ENCODE data around the gene ADAM19. TPM values are rescaled to one million over a fixed set of nuclear protein-coding genes. Genes with fewer than 3 reads are reported as not detected.
"Not testable (repeated sequence)": the region's sequence is repeated elsewhere in the genome, so short reads cannot be mapped to it uniquely, and the experiment has no call there.

The ADAM19 gene
- total RNA-seq, 1 donor from 2014 or later, result 2.9 TPM

DNA sequence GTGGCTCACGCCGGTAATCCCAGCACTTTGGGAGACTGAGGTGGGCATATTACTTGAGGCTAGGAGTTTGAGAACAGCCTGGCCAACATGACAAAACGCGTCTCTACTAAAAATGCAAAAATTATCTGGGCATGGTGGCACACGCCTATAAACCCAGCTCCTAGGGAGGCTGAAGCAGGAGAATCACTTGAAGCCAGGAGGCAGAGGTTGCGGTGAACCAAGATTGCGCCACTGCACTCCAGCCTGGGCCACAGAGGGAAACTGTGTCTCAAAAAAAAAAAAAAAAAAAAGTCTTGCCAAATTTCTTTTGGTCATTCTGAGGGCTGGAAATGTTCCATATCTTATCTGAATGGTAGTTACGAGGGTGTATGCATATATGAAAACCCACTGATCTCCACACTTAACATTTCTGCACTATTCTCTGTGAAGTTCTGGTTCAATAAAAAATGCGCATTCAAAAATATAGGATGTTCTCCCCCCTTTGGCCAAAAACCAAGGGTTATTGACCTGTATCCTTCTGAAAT, 129.1 kb downstream of the ADAM19 start:
- ATAC-seq (no peak), DNase-seq (ENCODE audit: low spot score) (no peak)

DNA sequence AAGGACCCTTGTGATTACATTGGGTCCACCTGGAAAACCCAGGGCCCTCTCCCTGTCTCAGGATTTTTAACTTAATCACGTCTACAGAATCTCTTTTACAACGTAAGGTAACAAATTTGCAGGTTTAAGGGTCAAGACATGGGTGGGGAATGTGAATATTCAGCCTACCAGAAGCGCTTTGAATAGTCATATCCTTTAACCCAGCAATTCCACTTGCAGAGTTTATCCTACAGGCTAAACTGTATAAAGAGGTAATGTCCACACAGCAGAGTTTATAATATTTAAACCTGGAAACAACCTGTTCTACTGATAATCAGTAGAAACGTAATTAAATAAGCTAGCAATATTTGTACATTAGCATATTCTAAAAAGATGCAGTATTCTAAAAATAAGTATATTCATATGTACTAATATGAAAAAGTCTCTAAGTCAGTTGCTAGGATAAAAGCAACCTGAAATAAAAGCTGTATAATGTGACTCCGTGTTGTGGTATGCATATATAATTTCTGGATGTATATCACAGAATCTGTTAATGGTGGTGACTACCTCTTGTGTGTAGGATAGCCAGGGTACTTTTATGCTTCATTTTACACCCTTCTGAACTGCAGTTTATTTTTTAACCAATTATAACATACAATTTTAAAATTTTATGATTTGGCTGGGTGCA, 129.7 kb downstream of the ADAM19 start:
- ATAC-seq, result no peak
- DNase-seq (ENCODE audit: low spot score), result no peak

DNA sequence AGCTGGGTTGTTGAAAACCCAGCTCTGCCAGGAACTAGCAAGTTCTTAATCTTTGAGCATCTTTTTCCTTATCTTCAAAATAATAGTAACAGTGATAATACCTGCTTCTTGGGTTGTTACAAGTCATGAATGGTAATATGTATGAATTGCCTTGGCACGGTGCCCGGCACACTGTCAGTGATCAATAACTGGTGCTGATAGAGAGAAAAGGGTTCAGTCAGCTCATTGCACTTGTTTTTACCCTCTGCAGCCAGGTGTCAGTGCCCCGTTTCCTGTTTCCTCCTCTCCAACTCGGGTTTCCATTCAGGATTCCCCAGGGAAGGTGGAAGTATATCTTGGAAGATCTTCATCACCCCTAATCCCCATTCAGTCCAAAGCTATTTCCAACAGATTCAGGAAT, 131.4 kb downstream of the ADAM19 start:
- DNase-seq (ENCODE audit: low spot score), result no peak
- ATAC-seq, result no peak

DNA sequence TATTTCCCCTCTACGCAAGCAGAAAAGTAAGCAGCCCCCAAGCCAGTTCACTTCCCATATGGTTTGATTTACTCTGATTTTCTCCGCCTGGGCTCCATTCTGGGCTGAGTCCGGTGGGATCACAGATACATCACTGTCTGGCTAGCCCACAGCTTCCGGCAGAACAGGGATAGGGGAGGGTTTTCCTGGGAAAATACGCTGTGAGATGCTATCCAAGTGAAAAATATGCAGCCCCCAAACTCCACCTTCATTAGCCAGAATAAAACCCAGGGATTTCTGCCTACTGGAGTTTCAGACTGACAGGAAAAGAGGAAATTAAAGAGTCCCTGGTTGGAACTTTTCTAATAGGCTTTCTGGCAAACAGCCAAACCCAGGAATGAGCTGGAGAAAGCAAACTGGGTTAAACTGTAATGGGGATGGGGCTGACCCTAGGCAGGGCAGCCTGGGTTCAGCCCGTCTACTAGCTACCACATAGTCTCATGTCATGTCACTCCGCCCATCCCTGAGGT, 132.5 kb downstream of the ADAM19 start:
- ATAC-seq (no peak), DNase-seq (ENCODE audit: low spot score) (no peak)

DNA sequence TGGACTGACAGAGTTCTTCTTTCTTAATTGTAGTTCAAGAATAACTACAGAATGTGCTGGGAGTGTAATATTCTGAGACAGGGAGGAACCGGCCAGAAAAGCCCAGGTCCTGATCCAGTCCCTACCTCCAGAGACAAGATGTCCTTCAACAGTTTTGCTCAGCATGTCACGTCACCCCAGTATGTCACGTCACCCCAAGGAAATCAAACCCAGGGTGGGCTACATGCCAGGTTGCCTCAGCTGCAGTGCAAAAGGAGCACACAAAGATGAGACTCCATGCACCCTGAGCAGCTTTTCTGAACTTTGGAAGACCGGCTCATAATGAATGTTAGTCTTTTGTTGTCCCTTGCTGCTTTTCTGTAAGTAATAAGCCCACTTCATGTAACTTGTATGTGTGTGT, 141.5 kb downstream of the ADAM19 start:
- no peak for ATAC-seq
- DNase-seq (ENCODE audit: low spot score), result no peak

- ATAC-seq, result peak; percentile 96
- no peak for DNase-seq (ENCODE audit: low spot score)
Observed at GRCh38 chr5:157431544-157432200, 143.9 kb downstream of the ADAM19 start.

GRCh38 chr5:157429920-157430319, 145.7 kb downstream of the ADAM19 start:
- not testable (repeated sequence) for ATAC-seq; DNase-seq (ENCODE audit: low spot score)

Other genes starting within 250 kb of the ADAM19 start
- not detected for gene NIPAL4, start 115.6 kb downstream of the ADAM19 start, total RNA-seq
- not detected for gene SOX30, start 76.7 kb upstream of the ADAM19 start, total RNA-seq
- gene C5orf52, start 95.8 kb upstream of the ADAM19 start, total RNA-seq, result not detected
- 4.1 TPM for gene THG1L, start 155.6 kb upstream of the ADAM19 start, total RNA-seq
- 0.86 TPM for gene LSM11, start 167.9 kb upstream of the ADAM19 start, total RNA-seq